ENCODE measurements around the gene DLGAP1. TPM values are rescaled to one million over a fixed set of nuclear protein-coding genes. Genes with fewer than 3 reads are reported as not detected.
A peak's percentile ranks its signal among the peaks of the same experiment; 100 is the strongest.

The DLGAP1 gene
- total and polyA plus RNA-seq, 2 of the 13 experiments (the other 11 are each of a cell fraction or from before 2014, with no cell fraction given): 0.01 TPM; not detected in 1

DNA sequence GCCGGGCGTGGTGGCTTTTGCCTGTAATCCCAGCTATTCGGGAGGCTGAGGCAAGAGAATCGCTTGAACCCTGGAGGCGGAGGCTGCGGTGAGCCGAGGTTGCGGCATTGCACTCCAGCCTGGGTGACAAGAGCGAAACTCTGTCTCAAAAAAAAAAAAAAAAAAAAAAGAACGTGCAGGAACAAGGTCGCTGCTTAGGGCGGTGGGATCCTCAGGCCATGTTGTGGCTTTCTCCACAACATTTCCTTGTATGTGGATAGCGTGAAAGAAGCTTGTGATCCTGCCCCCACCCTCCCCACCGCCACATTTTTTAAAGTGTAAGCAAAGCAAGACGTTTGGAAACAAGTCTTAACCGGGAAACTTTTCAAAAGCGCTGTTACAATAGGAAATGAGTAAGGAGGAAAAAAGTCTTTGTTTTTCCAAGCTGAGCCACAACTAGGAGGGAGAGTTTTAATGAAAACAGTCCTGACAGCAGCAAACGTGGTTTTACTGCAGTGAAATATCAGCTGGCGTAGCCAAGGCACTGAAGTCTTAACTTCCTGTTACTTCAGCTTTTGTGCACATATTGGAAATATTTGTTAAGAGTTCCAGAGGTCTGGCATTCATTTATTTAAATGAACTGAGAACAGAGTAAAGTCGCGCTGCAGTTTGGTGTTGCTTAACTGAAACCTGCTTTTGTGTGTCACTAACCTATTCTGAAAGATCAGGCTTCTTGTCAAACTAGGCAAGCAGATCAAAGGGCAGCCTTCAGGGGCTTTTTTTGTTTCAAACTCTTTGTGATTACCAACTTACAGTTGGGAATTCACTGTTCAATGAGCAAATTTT lies 1001.4 kb downstream of the DLGAP1 start (continued):
- TF ChIP-seq ZC3H13 (CRISPR knock-in tag; IDR thresholded peaks at IDR 0.05): 0 out of 2 replicates have a peak, but pooled peaks have one; percentile 8
- no peak for TF ChIP-seq DR1 (CRISPR knock-in tag; IDR thresholded peaks at IDR 0.05)
- no peak for TF ChIP-seq PAX8 (CRISPR knock-in tag; IDR thresholded peaks at IDR 0.05; ENCODE audit: borderline replicate concordance)
- TF ChIP-seq RFXAP (CRISPR knock-in tag; IDR thresholded peaks at IDR 0.05; ENCODE audit: borderline replicate concordance): no peak
- no peak for TF ChIP-seq ZNF562 (CRISPR knock-in tag; IDR thresholded peaks at IDR 0.05; ENCODE audit: borderline replicate concordance)
- peak; percentile 81 for TF ChIP-seq ELF3 (CRISPR knock-in tag; IDR thresholded peaks at IDR 0.05)
- no peak for TF ChIP-seq ZNF879 (CRISPR knock-in tag; IDR thresholded peaks at IDR 0.05)
- TF ChIP-seq TEAD3 (CRISPR knock-in tag; optimal IDR thresholded peaks at IDR 0.05; ENCODE audit: borderline replicate concordance): peak; percentile 38
- TF ChIP-seq FOSL2 (CRISPR knock-in tag; IDR thresholded peaks at IDR 0.05): no peak; the same call in 1 of the 2 replicates
- no peak for TF ChIP-seq ZNF572 (CRISPR knock-in tag; IDR thresholded peaks at IDR 0.05)
- no peak for TF ChIP-seq ZNF713 (CRISPR knock-in tag; IDR thresholded peaks at IDR 0.05)
- TF ChIP-seq, protein P1, sequence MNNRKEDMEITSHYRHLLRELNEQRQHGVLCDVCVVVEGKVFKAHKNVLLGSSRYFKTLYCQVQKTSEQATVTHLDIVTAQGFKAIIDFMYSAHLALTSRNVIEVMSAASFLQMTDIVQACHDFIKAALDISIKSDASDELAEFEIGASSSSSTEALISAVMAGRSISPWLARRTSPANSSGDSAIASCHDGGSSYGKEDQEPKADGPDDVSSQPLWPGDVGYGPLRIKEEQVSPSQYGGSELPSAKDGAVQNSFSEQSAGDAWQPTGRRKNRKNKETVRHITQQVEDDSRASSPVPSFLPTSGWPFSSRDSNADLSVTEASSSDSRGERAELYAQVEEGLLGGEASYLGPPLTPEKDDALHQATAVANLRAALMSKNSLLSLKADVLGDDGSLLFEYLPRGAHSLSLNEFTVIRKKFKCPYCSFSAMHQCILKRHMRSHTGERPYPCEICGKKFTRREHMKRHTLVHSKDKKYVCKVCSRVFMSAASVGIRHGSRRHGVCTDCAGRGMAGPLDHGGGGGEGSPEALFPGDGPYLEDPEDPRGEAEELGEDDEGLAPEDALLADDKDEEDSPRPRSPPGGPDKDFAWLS (CRISPR knock-in tag; IDR thresholded peaks at IDR 0.05; ENCODE audit: borderline replicate concordance): no peak
- TF ChIP-seq KMT2B (CRISPR knock-in tag; IDR thresholded peaks at IDR 0.05): no peak
- TF ChIP-seq ZNF451 (CRISPR knock-in tag; IDR thresholded peaks at IDR 0.05): no peak
- peak; percentile 54; the same call in 1 of the 2 replicates for TF ChIP-seq ZNF331 (CRISPR knock-in tag; IDR thresholded peaks at IDR 0.05)
- peak in 1 of 2 experiments; percentile 49; a peak in 1 of 4 replicates for TF ChIP-seq EP300 (IDR thresholded peaks at IDR 0.05; ENCODE audit: low read depth in 2 of 2, low read length in 2 of 2)
- TF ChIP-seq EP300 (CRISPR knock-in tag; IDR thresholded peaks at IDR 0.05; ENCODE audit: borderline replicate concordance): no peak
- TF ChIP-seq HOXA5 (CRISPR knock-in tag; IDR thresholded peaks at IDR 0.05): no peak; the same call in 1 of the 2 replicates
- TF ChIP-seq TBX2 (CRISPR knock-in tag; IDR thresholded peaks at IDR 0.05; ENCODE audit: borderline replicate concordance): peak; percentile 59; the same call in 1 of the 2 replicates
- TF ChIP-seq SP5 (CRISPR knock-in tag; IDR thresholded peaks at IDR 0.05; ENCODE audit: borderline replicate concordance, low read depth): peak; percentile 46; the same call in 1 of the 2 replicates
- peak; percentile 45; the same call in 1 of the 2 replicates for TF ChIP-seq MIXL1 (CRISPR knock-in tag; IDR thresholded peaks at IDR 0.05)
- TF ChIP-seq ZMAT5 (CRISPR knock-in tag; IDR thresholded peaks at IDR 0.05; ENCODE audit: borderline replicate concordance, low read depth): no peak
- TF ChIP-seq ZNF619 (CRISPR knock-in tag; IDR thresholded peaks at IDR 0.05): no peak
- TF ChIP-seq GLI4 (CRISPR knock-in tag; IDR thresholded peaks at IDR 0.05; ENCODE audit: borderline replicate concordance): no peak
- TF ChIP-seq FOXP1 (IDR thresholded peaks at IDR 0.05): no peak
- peak; percentile 58; the same call in 1 of the 2 replicates for TF ChIP-seq FOXP1 (CRISPR knock-in tag; IDR thresholded peaks at IDR 0.05)

Data from HepG2 (cell line).